AG10803 (cell line): Measurements from ENCODE around the gene SH3RF1.

ENCODE experiments used
- DNase-seq: peaks from one replicate; pipeline ENCODE4 v3.0.0; 2010; ENCODE audit warnings: low read depth
- H3K4me3 ChIP-seq: 2 replicates; pipeline ENCODE4 v1.5.1; 2011; ENCODE audit warnings: mild to moderate bottlenecking, low read length, control low read depth
- TF ChIP-seq, protein P1 (sequence below): conservative IDR thresholded peaks from 2 replicates; pipeline ENCODE4 v1.5.1; 2011; ENCODE audit warnings: mild to moderate bottlenecking, low read length, control low read depth, inconsistent platforms

The SH3RF1 gene

DNA sequence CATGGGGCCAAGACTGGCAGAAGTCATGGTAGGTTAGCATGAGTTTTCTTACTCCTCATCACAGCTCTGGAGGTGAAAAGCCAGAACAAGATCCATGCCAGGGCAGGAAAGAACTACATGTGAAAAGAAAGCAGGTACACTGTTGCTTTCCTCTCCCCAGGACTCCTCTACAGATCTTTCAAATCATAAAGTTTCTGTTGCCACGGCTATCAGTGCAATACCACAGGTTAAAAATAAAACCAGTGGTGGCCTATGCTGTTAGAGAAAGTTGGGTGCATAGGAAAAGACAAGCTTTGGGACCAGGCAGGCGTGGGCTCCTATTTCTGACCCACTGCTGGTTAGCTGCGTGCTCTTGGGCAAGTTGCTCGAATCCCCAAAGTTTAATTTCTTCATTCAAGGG lies 81.4 kb downstream of the SH3RF1 start:
- no peak overlapping the region for H3K4me3 ChIP-seq
- TF ChIP-seq, protein P1, sequence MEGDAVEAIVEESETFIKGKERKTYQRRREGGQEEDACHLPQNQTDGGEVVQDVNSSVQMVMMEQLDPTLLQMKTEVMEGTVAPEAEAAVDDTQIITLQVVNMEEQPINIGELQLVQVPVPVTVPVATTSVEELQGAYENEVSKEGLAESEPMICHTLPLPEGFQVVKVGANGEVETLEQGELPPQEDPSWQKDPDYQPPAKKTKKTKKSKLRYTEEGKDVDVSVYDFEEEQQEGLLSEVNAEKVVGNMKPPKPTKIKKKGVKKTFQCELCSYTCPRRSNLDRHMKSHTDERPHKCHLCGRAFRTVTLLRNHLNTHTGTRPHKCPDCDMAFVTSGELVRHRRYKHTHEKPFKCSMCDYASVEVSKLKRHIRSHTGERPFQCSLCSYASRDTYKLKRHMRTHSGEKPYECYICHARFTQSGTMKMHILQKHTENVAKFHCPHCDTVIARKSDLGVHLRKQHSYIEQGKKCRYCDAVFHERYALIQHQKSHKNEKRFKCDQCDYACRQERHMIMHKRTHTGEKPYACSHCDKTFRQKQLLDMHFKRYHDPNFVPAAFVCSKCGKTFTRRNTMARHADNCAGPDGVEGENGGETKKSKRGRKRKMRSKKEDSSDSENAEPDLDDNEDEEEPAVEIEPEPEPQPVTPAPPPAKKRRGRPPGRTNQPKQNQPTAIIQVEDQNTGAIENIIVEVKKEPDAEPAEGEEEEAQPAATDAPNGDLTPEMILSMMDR: no peak
- no peak for DNase-seq

DNA sequence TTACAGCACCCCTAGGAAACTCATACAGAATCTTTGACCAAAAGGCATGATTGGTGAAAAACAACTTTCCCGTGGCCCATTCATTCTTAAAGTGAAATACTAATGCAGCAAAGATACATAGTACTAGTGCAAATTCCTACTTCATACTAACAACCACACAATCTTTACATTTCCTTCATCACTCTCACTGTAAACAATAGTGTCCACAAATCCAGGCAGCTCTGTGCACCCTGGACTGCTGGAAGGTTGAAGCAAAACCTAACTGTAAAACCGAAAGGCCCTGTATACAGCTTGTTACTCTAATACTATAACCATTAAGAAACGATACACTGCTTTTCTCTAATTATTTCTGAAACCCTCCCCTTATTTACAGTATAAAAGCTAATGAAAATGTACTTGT lies 82.6 kb downstream of the SH3RF1 start:
- TF ChIP-seq, protein P1: no peak
- no peak for DNase-seq
- H3K4me3 ChIP-seq: no peak overlapping the region

DNA sequence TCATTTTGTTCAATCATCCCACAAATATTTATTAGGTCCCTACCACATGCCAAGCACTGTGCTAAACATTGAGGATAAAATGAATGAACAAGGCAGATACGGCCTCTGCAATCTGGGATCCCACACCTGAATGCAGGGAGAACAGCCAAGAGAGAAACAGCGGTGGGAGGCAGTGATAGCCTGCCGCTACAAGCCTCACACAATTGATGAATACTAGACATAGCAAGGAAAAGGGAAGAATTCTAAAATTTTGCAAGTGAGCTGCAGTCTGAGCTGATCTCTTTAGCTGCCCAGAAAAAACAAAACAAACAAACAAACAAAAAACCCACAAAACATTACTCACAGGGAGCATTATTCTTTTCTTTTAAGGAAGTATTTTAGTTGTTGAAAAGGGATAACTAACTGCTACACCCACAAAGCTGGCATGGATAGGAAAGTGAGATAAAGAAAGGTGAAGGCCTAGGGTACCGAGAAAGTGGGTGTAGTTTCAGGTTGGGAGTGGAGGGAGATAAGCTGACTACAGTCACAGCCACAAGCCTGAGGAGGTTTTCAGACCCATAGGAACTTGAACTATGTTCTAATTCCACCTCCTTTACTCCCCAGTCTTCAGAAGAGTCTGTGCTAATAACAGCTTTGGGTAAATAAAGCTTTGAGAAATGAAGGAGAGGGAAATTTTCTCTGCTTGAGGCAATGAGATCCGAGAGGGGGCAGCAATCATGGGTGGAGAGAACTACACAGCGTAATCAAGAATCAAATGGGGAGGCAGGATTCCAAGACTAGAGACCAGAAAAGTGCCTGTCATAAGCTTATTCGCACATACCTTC lies 85.4 kb downstream of the SH3RF1 start:
- TF ChIP-seq, protein P1: no peak
- no peak for DNase-seq
- H3K4me3 ChIP-seq: no peak overlapping the region

DNA sequence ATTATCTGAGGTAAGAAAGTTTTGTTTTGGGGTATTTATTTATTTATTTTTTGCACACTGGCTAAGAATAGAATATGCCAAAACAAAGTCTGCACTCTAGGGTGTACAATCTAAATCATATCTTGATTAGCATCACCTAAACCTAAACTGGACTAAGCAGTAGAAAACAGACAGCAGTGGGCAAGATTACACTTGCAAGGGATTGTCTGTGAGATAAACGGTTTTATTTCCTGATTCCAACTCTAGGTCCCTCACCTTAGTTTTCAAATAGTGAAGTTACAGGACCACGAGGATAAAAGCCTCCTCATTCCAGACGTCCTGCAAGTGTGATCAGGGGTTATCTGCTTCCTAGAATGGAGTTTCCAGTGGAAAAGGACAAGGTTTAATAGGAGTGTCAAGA lies 86.1 kb downstream of the SH3RF1 start:
- no peak overlapping the region for H3K4me3 ChIP-seq
- DNase-seq: no peak
- TF ChIP-seq, protein P1: no peak

DNA sequence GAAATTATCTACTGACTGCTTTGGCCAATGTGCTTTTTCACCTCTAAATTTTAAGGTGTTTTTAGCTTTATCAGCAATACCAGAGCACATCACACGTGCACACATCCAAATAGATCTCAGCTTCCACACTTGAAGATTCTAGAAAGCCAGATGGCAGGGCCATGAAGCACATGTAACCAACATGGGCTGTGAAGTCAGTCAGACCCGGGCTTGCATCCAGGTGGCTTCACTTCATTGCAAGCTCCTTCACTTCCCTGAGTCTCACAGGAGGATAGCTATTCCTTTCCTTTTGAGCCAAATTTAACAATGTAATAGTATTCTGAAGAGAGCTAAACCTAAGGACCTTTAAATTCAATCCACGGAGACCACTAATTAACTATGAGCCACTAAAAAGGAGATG lies 86.5 kb downstream of the SH3RF1 start:
- DNase-seq: peak; percentile 69
- H3K4me3 ChIP-seq: no peak overlapping the region
- TF ChIP-seq, protein P1: no peak

DNA sequence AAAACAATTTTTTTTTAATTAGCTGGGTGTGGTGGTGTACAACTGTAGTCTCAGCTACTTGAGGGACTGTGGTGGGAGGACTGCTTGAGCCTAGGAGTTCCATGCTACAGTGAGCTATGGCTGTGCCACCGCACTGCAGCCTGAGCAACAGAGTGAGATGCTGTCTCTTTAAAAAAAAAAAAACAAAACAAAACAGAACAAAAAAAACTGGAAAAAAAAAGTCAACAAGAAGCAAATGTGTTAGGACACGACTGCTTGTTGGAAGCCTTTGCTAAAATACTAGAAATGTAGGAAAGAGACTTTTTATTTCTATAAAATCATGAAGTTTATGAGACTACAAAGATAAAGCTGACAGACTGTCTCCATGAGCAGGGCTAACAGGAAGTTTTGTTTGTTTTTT lies 87.2 kb downstream of the SH3RF1 start:
- no peak for DNase-seq
- TF ChIP-seq, protein P1: no peak
- no peak overlapping the region for H3K4me3 ChIP-seq
